Diencephalon (tissue), 1 donor: ENCODE measurements around the gene MRPS33. TPM values are rescaled to one million over a fixed set of nuclear protein-coding genes. Genes with fewer than 3 reads are reported as not detected.

Experiments used
- small RNA-seq: library from RNA; depleted of rRNA; stranded (forward); fragments of <200 nt; gene quantifications from one replicate; pipeline ENCODE3, GENCODE V24; 2014
- total RNA-seq: library from RNA; depleted of rRNA; stranded (reverse); fragments of >200 nt; gene quantifications from one replicate; pipeline ENCODE4 v1.2.3, GENCODE V29; 2014

MRPS33 gene
- total RNA-seq = 34.4 TPM

GRCh38 chr7:141014524-141015395 lies at the start of gene MRPS33:
MRPS33 (minus strand) TSS chr7:141014952; CDS start chr7:141010633, 4,319 bp downstream.

Small RNA genes within 50 kb of the gene (small RNA-seq; reads per million reads assigned to genes)
- gene RNU4-74P = not detected

Other genes with a start within 250 kb of the MRPS33 start
- gene BRAF, start 90.0 kb downstream of the MRPS33 start, total RNA-seq = 87.4 TPM
- gene TMEM178B, start 59.1 kb upstream of the MRPS33 start, total RNA-seq = 126 TPM